ENCODE results near the gene SPINK1.

DNA sequence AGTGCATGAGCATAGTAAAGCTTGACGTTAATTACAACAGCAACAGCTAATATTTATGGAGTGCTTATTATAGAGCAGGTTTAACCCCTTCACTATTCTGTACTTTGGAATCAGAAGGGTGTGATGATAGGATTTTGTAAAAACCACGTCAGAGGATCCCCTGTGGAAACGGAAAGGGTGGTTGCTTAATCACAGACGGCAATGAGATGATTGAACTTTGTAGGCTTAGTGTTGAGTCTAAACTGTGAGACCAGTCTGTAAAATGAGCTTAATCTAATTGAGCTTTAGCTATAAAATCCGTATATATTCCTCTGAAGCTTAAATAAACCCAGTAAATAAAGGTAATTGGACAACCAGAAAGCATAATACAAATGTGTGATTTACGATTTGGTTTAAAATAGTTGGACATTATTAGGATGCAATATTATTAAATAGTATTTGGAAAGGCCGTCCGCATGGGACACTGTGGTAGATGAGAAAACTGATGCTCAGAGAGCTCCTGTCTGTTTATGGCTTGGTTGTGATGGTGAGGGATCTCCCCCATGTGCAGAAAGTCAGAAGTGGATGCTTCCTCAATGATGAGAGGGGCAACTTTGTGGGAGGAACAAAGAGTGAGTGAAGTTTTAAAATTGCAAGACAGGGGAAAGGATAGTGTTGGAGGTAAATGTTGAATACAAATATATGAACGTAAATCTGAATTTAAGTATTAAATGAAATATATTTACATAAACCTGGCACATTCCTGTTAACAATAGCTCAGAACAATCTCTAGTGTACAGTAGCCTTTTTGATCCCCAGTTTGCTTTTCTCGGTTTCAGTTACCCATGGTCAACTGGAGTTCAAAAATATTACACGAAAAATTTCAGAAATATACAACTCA is 23.7 kb upstream of the SPINK1 start:
- TF ChIP-seq EP300 (IDR thresholded peaks at IDR 0.05; ENCODE audit: borderline replicate concordance) (no peak), CEBPB (IDR thresholded peaks at IDR 0.05) (no peak), TAF1 (IDR thresholded peaks at IDR 0.05; ENCODE audit: low read depth) (no peak)
- TF ChIP-seq, protein P1, sequence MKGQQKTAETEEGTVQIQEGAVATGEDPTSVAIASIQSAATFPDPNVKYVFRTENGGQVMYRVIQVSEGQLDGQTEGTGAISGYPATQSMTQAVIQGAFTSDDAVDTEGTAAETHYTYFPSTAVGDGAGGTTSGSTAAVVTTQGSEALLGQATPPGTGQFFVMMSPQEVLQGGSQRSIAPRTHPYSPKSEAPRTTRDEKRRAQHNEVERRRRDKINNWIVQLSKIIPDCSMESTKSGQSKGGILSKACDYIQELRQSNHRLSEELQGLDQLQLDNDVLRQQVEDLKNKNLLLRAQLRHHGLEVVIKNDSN (IDR thresholded peaks at IDR 0.05), result no peak

Data from Ishikawa (cell line).